ENCODE results near the gene DRC1. TPM values are rescaled to one million over a fixed set of nuclear protein-coding genes. Genes with fewer than 3 reads are reported as not detected.
A peak's percentile ranks its signal among the peaks of the same experiment; 100 is the strongest.

Gene DRC1
- total RNA-seq, 1 donor from 2014 or later: not detected

DNA sequence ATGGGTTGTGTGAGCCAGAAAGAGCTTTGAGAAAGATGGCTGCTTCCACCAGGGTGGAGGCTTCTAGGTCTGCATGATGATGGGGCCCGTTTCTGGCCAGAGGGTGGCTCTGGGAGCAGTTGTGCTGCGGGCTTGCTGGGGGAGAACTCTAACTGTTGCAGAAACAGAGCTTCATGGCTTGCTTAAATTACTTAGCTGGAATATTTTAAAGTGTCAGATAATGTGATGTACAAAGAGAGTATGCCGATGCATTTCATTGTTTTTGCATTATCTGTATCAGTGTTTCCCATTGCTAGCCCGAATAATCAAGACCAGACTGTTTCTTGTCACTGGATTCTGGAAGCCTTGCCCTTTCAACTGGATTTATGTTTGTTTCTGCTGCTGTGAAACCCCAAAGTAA, 6.3 kb upstream of the DRC1 start:
- DNase-seq (no peak), ATAC-seq (no peak)
- intact Hi-C loops (cut with micrococcal nuclease): no loop called here

DNA sequence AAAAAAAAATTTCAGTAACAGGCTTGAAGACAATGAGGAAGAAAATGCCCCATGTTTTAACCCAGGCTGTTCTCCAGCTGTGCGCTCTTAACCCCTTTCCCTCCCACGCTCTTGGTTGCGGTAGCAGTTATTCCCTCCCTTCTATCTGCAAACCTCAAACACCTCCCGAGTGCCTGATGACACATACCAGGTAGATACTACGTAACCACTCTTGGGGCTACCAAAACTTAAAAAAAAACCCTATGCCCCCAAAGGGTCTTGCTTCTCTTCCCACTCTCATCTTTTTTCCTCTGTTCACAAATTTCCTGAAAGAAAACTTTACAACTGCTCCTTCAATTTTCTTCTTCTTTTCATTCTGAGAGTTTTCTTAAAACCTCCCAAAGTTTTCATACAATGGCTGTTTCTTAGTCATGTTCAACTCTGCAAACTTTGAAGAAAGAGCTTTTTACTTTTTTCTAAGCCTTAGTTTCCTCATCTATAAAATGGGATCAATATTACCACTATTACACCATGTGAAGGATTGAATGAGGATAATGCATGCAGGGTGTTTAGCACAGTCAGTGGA, 4.9 kb upstream of the DRC1 start:
- no peak for ATAC-seq
- no peak for DNase-seq
- intact Hi-C loops (cut with micrococcal nuclease): no loop called here

DNA sequence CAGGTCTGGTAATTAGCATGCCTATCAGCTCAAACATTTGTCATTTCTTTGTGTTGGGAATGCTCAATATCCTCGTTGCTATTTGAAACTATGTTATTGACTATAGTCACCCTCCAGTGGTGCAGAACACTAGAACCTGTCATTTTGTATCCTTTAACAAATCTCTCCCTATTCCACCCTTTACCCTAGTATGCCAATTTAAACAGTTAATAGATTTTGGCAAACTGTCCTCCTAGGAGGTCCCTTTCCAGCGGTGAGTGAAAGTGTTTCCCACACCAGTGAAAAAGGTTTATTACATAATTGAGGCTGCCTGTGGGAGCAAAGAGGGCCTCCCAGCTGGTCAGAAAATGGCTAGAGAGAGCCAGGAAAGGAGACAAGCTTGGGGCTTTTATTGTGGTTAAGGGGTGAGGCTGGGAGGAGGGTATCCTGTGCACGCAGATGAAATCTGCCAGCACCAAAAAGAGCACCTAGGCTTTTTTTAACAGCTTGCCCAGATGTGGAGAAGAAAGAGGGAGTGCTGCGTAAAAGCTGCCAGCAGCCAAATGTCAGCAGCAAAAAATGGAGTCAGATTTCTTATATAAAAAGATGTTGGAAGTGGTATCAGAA, 1.8 kb upstream of the DRC1 start:
- intact Hi-C loops (cut with micrococcal nuclease): no loop called here
- ATAC-seq: no peak
- DNase-seq: no peak

DNA sequence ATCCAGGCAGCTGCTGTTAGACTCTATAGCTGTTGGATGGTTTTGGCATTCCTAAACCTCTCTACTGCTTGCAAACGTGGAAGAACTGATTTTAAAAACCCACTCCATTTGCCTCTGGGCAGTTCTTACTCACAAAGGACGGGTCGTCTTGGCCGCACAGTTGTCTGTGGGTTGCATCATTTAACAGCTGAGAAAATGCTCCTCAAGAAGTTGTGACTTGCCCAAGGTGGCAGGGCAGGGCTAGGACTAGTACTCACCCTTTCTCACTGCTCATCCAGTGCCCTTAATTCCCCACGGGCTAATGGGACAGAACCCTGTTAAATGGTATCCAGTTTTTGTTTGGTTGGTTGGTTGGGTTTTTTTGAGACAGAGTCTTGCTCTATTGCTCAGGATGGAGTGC, 997 bp upstream of the DRC1 start:
- DNase-seq: no peak
- intact Hi-C loops (cut with micrococcal nuclease): no loop called here
- ATAC-seq: no peak

DNA sequence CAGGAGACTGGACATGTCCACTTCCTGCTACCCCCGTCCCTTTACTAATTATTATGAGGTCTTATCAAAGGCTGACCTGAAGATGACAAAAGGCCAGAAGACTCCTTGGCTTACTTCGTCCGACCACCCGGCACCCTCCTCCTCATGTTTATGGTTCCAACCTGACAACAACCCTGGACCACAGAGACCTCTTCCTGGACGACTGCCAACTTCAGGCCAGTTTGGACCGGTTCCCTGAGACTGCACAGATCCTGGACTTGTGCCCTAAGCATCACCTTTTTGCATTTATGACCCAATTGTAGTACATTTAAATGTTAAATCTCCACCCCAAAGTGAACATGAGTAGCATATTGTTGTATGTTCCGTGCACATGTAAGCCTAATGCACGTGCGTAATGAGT, 5.8 kb downstream of the DRC1 start:
- ATAC-seq (no peak), DNase-seq (no peak)
- intact Hi-C loops (cut with micrococcal nuclease): no loop called here

DNA sequence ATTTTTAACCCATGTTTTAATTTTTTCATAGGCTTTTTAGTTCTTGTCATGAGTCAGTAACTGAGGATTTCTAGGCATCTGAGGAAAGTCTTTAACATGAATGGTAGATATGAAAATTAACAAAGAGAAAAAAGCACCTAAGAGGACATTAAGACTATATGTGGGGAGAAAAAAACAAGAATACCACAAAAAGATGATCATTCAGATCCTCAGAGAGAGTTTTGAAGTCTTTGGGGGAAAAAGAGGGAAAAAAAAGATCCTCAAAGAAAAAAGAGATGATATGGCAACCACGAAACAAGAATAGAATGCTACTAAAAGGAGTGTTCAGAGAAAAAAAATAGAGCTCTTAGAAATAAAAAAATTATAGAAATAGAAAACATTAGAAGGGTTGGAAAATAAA, 8.1 kb downstream of the DRC1 start:
- no peak for DNase-seq
- no peak for ATAC-seq
- intact Hi-C loops (cut with micrococcal nuclease): no loop called here

DNA sequence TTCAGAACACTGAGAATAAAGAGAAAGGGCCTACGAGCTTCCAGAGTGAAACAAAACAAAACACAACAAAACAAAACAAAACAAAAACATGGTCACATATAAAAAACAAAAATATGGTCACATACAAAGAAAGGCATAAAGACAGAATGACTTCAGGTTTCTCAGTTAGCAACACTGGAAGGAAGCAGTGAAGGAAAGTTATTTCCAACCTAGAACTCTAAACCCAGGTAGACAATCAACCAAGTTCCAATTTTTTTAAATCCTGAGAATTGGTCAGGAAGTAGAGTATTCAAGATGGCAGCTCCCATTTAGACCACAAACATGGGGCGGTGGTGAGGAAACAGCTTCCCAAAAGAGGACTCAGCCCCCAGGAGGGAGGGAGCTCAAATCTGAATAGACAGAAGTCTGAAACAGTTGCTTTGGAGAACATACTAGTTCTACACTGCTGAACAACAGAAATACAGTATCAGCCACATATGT, 9.1 kb downstream of the DRC1 start:
- no peak for ATAC-seq
- no peak for DNase-seq
- intact Hi-C loops (cut with micrococcal nuclease): no loop called here

DNA sequence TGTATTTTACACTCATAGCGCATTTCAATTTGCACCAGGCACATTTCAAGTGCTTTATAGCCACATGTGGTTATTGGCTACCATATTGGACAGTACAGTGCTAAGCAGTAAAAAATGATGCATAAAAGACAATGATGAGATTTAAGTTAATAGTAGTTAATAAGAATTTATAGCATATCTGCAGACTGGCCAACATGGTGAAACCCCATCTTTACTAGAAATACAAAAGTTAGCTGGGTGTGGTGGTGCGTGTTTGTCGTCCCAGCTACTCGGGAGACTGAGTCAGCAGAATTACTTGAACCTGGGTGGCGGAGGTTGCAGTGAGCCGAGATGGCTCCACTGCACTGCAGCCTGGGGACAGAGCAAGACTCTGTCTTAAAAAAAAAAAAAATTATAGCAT, 9.7 kb downstream of the DRC1 start:
- intact Hi-C loops (cut with micrococcal nuclease): no loop called here
- DNase-seq (no peak), ATAC-seq (no peak)

DNA sequence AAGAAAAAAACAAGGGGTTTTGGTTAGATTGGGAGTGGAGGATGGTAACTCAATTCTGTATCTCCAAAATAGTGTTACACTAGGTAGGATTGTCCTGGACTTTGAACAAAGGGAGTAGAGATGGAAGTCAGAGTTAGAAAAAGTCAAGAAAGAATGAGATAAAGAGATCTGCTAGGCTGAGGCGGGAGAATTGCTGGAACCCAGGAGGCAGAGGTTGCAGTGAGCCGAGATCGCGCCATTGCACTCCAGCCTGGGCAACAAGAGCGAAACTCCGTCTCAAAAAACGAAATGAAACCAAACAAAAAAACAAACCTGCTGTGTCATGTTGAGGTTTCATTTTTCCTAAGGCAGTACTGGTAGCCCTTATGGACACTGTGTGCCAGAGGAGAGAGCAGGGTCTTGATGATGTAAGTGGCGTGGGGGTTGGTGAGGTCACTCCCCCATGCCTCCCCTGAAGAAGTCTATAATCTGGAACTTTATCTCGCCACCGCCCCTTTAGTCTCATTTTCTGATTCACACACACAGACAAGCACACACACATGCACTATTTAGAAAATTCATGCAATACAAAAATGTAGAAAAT, 10.5 kb downstream of the DRC1 start:
- ATAC-seq (no peak), DNase-seq (no peak)
- intact Hi-C loops (cut with micrococcal nuclease): no loop called here

DNA sequence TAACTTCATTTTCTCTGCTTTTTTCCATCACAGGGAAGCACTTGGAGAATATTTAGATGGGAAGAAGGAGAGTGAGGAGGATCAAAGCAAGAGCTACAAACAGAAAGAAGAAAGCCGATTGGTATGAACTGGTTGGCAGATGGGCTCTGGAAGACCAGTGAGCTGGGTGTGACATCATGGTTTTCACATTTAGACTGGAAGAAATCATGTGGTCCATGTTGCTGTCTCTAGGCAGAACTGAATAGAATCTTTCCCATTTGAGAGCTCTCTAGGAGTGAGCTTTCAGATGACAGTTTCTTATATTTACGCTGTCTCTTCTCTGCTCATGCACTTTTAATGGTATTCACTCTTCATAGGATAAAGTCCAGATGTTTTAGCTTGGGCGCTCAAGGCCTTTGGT, 12.6 kb downstream of the DRC1 start:
- DNase-seq (no peak), ATAC-seq (no peak)
- intact Hi-C loops (cut with micrococcal nuclease): no loop called here

DNA sequence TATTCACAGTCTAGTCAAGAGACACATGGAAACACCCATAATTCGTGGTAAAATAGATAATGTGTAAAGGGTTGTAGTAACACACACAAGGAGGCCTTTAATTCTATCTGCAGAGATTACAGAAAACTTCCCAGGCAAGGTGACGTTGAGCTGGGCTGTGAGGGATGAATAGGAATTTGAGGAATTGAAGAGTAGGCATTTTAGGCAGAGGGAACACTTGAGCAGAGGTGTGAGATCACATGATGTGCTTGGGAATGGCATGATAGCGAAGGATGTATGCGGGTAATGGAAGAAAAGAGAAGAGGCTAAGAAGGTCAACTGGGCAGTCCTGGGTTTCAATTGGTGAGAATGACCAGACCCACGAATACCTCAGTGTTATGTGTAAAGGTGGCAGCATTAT, 20.2 kb downstream of the DRC1 start:
- intact Hi-C loops (cut with micrococcal nuclease): no loop called here
- ATAC-seq: no peak
- DNase-seq: no peak

DNA sequence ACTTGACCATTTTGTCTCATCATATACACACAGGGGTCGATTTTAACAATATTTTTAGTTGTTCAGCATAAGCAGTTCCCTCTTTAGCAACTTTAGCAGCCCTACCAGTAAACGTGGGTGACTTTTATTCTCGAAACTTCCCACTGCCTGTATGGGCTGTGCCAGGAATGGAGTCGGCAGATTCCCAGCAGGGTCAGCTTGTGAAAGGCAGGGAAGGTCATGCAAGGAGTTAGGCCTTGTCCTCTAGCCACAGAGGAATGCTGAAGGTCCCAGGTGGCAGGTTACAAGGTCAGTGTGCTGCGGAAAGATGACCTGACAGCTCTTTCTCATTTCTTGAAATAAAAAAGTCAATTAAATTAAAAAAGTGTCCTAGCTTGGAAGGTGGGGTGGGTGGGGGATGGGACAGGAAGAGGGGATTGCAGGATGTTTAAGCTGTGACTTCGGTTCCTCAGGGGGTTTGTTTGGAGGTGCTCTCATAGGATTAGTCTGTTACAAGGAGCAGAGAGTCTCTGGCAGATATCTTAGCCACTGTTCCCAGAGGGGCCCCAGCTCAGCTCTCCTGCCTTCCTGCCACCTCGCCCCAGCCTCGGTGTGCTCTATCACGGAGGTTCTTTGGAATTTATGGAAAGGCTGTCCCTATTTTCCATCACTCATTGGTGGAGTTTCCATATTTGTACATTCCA, 21.4 kb downstream of the DRC1 start:
- DNase-seq: no peak
- intact Hi-C loops (cut with micrococcal nuclease): no loop called here
- ATAC-seq: no peak

DNA sequence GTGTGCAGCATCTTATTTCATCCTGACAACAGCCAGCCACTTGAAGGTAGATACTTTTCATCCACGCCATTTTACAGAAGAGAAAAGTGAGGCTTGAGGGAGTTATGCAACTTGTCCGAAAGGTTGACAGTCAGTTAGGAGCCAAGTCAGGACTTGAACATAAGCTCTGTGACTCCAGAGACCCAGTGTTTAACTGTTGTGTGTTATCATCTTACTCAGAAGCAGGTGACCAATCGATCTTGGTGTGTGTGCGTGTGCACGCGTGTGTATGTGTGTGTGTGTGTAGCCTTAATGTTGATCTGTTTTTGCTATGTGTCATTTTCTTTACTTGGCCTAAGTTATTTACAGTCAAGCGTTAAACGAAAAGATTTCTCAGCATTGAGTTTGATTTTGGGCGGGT, 22.0 kb downstream of the DRC1 start:
- no peak for ATAC-seq
- no peak for DNase-seq
- intact Hi-C loops (cut with micrococcal nuclease): no loop called here

DNA sequence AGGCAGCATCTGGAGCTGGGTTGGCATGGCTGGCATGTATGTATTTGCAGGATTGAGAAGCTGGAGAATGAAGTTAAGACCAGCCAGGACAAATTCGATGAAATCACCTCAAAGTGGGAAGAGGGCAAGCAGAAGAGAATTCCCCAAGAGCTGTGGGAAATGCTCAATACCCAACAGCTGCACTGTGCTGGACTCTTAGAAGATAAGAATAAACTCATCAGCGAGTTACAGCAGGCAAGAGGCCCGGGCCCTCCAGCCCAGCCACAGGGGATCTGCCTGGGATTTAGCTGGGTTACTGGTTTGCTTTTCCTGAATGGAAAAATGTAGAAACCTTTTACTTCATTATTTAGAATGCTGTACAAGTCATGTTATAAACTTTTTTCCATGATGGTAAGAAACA, 22.5 kb downstream of the DRC1 start:
- DNase-seq (no peak), ATAC-seq (no peak)
- intact Hi-C loops (cut with micrococcal nuclease): no loop called here

DNA sequence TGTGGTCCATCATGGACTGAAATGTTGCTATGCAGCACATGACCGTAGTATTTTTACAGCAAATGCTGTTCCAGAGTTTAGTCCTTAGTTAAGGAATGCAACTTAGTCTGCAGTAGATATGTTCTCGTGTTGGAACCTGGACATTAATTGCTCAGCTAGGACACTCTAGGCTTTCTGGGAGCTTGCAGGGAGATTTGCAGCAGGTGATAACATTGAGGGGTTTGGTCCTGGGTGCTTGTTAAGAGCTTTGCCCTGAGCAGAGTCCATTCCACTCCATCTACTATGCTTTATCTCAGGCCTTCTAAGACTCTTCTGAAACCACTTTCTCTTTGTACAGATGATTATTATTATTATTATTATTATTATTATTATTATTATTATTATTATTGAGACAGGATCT, 27.1 kb downstream of the DRC1 start:
- DNase-seq (no peak), ATAC-seq (no peak)
- intact Hi-C loops (cut with micrococcal nuclease): no loop called here

DNA sequence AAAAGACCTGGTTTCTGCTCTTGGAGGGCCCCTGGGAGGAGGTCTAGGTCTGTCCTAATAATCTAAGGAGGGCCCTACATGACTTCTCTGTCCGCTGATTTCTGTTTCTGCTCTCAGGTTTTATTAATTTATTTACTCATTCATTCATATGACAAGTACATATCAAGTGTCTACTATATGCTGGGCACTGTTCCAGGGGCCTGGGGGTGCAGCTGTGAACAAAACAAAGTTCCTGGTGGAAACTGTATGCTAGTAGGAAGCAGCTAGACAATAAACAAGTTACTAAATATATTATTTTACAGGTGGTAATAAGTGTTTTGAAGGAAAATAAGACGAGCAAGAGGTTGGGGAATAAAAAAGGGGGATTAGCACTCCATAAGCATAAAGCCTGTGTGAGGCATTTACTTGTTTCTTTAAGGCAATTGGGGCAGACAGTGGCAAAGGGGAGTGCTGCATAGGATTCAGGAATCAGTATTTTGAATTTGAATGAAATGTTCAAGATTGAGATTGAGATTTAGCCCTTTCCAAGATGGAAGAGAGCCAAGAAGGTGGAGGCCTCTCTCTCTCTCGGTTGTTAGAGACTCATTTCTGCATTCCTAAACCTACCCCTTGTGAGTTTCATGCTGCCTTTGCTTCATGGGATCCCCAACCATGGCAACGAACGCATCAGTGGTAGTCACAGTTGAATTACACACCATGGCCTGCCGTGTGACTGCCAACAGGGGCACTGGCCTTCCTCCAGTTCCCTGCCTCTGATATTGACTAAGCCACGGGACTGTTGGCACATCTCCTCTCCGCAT, 28.3 kb downstream of the DRC1 start:
- peak; percentile 70 for DNase-seq
- intact Hi-C loops (cut with micrococcal nuclease): no loop called here
- ATAC-seq: peak; percentile 94

DNA sequence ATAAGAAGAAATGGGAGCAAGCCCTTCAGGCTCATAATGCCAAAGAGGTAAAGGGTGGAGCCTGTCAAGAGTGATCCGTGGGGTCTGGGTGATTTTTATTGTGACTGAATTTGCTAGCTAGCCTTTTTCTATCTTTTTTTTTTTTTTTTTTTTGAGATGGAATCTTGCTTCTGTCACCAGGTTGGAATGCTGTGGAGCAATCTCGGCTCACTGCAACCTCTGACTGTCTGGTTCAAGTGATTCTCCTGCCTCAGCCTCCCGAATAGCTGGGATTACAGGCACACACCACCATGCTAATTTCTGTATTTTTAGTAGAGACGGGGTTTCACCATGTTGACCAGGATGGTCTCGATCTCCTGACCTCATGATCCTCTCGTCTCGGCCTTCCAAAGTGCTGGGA, 29.1 kb downstream of the DRC1 start:
- no peak for DNase-seq
- intact Hi-C loops (cut with micrococcal nuclease): no loop called here
- no peak for ATAC-seq

DNA sequence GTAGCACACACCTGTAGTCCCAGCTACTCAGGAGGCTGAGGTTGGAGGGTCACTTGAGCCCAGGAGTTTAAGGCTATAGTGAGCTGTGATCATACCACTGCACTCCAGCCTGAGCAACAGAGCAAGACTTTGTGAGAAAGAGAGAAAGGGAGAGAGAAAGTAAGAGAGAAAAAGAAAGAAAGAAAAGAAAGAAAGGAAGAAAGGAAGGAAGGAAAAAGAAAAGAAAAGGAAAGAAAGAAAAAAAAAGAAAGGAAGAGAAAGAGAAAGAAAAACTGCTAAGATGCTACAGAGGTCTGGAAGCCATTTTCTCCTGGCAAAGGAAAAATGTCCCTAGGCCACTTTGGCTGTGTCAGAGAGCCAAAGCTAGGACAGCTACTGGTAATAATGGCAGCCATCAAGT, 30.6 kb downstream of the DRC1 start:
- DNase-seq: no peak
- intact Hi-C loops (cut with micrococcal nuclease): no loop called here
- ATAC-seq: no peak

DNA sequence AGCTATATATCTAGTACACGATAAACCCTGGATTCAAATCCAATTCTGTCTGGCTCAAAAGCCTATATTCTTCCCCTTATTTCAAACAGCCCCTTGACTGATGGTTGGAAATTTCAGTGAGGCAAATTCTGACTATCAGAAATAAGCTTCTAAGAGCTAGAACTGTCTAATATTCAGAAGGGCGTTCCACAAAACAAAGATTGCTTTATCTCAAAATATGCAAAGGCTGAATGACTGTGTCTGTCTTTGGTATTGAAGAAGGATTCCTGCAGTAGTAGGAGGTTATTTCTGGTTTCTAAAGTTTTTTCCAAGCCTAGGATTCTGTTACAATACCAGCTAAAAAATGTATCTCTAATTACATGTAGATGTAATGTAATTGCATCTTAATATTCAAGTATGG, 31.1 kb downstream of the DRC1 start:
- ATAC-seq: no peak
- intact Hi-C loops (cut with micrococcal nuclease): no loop called here
- DNase-seq: no peak

DNA sequence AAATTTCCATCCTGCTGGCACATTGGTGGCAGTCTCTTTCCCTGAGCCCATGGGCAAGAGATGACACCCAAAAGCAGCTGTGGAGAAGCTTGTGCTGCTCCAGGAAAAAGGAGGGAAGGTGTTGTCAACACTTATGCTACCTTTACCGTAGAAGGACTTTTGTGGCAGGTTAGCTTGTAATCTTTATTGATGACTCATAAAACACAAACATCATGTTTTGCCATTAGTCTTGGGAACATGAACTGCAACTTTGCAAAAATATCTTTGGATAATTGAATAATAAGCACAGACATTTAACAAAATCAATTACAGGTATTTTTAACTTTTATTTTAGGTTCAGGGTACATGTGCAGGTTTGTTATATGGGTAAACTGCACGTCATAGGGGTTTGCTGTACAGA, 33.4 kb downstream of the DRC1 start:
- intact Hi-C loops (cut with micrococcal nuclease): no loop called here

More for the DNA sequence above, 33.4 kb downstream of the DRC1 start:
- DNase-seq (no peak), ATAC-seq (no peak)
